H1 (cell line): ENCODE data around the gene CHCHD3. TPM values are rescaled to one million over a fixed set of nuclear protein-coding genes. Genes with fewer than 3 reads are reported as not detected.

Experiments
- CTCF ChIA-PET: fragments of 300-600 bp; sonication (Branson Sonifier 250); formaldehyde crosslinking; loops from one replicate; lab custom pipeline; 2021; ENCODE audit not compliant: partially characterized antibody; lab: Charles Lee
- POLR2A ChIA-PET: fragments of 300-600 bp; sonication (Branson Sonifier 250); formaldehyde crosslinking; loops from one replicate; lab custom pipeline; 2021; ENCODE audit warnings: inconsistent platforms; ENCODE audit not compliant: partially characterized antibody; lab: Charles Lee
- DNase-seq, 2 experiments: peaks; one replicate each; pipeline versions ENCODE4 v3.0.0 to v3.0.0-alpha.2; 2010 to 2022; ENCODE audit warnings: low spot score in 2 of 2, low read depth in 1 of 2, mixed read lengths in 1 of 2
- FAIRE-seq: peaks from 2 replicates; lab custom pipeline; 2011; peaks lifted over from hg19 to GRCh38; lab: Jason Lieb, UNC
- H2AFZ ChIP-seq: 2 replicates; pipeline ENCODE4 v1.8.1; 2012; ENCODE audit warnings: low read length, inconsistent platforms
- H2AK5ac ChIP-seq: 2 replicates; pipeline ENCODE4 v1.6.1; 2013; ENCODE audit warnings: low read depth, low read length
- H2BK120ac ChIP-seq: replicated peaks from 2 replicates; pipeline ENCODE3; 2013; ENCODE audit warnings: low read depth, low read length, inconsistent platforms
- H2BK12ac ChIP-seq: 2 replicates; pipeline ENCODE4 v1.6.1; 2013; ENCODE audit warnings: low read depth, low read length
- H2BK15ac ChIP-seq: 2 replicates; pipeline ENCODE4 v1.6.1; 2013; ENCODE audit warnings: low read length
- H2BK20ac ChIP-seq: 2 replicates; pipeline ENCODE4 v1.6.1; 2013; ENCODE audit warnings: low read length
- H2BK5ac ChIP-seq: 2 replicates; pipeline ENCODE4 v1.6.1; 2013; ENCODE audit warnings: low read depth, low read length
- H3K14ac ChIP-seq: 2 replicates; pipeline ENCODE4 v1.6.1; 2013; ENCODE audit warnings: inconsistent platforms; ENCODE audit not compliant: insufficient read length
- H3K18ac ChIP-seq: 2 replicates; pipeline ENCODE4 v1.6.1; 2013; ENCODE audit warnings: low read length; ENCODE audit errors: extremely low read depth
- H3K23ac ChIP-seq: 2 replicates; pipeline ENCODE4 v1.6.1; 2013; ENCODE audit warnings: inconsistent platforms; ENCODE audit not compliant: insufficient read length
- H3K23me2 ChIP-seq: 2 replicates; pipeline ENCODE4 v1.6.1; 2013; ENCODE audit warnings: low read depth, low read length
- H3K27ac ChIP-seq: 2 replicates; pipeline ENCODE4 v1.6.1; 2011; ENCODE audit warnings: low read depth, low read length, inconsistent platforms
- H3K27me3 ChIP-seq, 4 experiments: replicated peaks in 1 of 4; 1 replicate in 1 of 4; 2 replicates in 3 of 4; pipeline versions ENCODE4 v1.6.1 to v1.8.1; 2011 to 2013; ENCODE audit warnings: low read length in 3 of 4, mild to moderate bottlenecking in 3 of 4, inconsistent platforms in 2 of 4, mixed read lengths in 2 of 4, moderate library complexity in 1 of 4; ENCODE audit not compliant: control insufficient read depth in 3 of 4, insufficient read depth in 3 of 4; ENCODE audit errors: extremely low read depth in 1 of 4
- H3K36me3 ChIP-seq, 4 experiments: 2 replicates each; pipeline versions ENCODE4 v1.6.1 to v1.8.1; 2011 to 2013; ENCODE audit warnings: mild to moderate bottlenecking in 4 of 4, low read length in 3 of 4, moderate library complexity in 2 of 4, control low read depth in 1 of 4, inconsistent platforms in 1 of 4; ENCODE audit not compliant: insufficient read depth in 4 of 4, control insufficient read depth in 2 of 4
- H3K4ac ChIP-seq: replicated peaks from 2 replicates; pipeline ENCODE3; 2013; ENCODE audit warnings: low read length, low read depth, mixed read lengths, inconsistent platforms; ENCODE audit not compliant: insufficient read length
- H3K4me1 ChIP-seq, 4 experiments: replicated peaks in 1 of 4; 1 replicate in 1 of 4; 2 replicates in 3 of 4; pipeline versions ENCODE4 v1.6.1 to v1.8.1; 2011 to 2013; ENCODE audit warnings: low read length in 3 of 4, inconsistent platforms in 2 of 4, mixed read lengths in 1 of 4; ENCODE audit not compliant: insufficient read depth in 4 of 4, control insufficient read depth in 3 of 4
- H3K4me2 ChIP-seq, 2 experiments: 2 replicates each; pipeline versions ENCODE4 v1.6.1 to v1.8.1; 2011 to 2013; ENCODE audit warnings: low read depth in 2 of 2, low read length in 2 of 2, control low read depth in 1 of 2, inconsistent platforms in 1 of 2, mild to moderate bottlenecking in 1 of 2; ENCODE audit not compliant: insufficient read depth in 1 of 2
- H3K4me3 ChIP-seq, 4 experiments: fragments of 200-600, 300-600 bp in 1 of 4; sonication (generic), shearing (Covaris generic), sonication (Bioruptor Twin) in 1 of 4; 2 replicates each; pipeline versions ENCODE4 v1.5.1 to v1.8.1; 2011 to 2016; ENCODE audit warnings: low read length in 4 of 4, low read depth in 3 of 4, control low read depth in 2 of 4, inconsistent platforms in 2 of 4, mild to moderate bottlenecking in 2 of 4, mixed read lengths in 1 of 4, moderate library complexity in 1 of 4; ENCODE audit not compliant: insufficient read depth in 2 of 4; ENCODE audit errors: extremely low read depth in 1 of 4
- H3K56ac ChIP-seq: replicated peaks from 2 replicates; pipeline ENCODE3; 2013; ENCODE audit warnings: low read depth, mild to moderate bottlenecking, mixed read lengths, low read length, inconsistent platforms; ENCODE audit not compliant: insufficient read length
- H3K79me1 ChIP-seq: 2 replicates; pipeline ENCODE4 v1.6.1; 2013; ENCODE audit warnings: low read depth, low read length, control low read depth
- H3K79me2 ChIP-seq, 2 experiments: 2 replicates each; pipeline versions ENCODE4 v1.6.1 to v1.8.1; 2012 to 2013; ENCODE audit warnings: low read length in 2 of 2, mild to moderate bottlenecking in 2 of 2, inconsistent platforms in 1 of 2; ENCODE audit not compliant: insufficient read depth in 2 of 2, control insufficient read depth in 1 of 2
- H3K9ac ChIP-seq, 4 experiments: replicated peaks in 1 of 4; 1 replicate in 1 of 4; 2 replicates in 3 of 4; pipeline versions ENCODE4 v1.6.1 to v1.8.1; 2011 to 2013; ENCODE audit warnings: low read depth in 3 of 4, low read length in 3 of 4, control low read depth in 2 of 4, mild to moderate bottlenecking in 2 of 4, moderate library complexity in 2 of 4, inconsistent platforms in 1 of 4; ENCODE audit errors: extremely low read depth in 1 of 4
- H3K9me3 ChIP-seq, 2 experiments: 2 replicates each; pipeline versions ENCODE4 v1.6.1 to v1.8.1; 2012 to 2013; ENCODE audit warnings: mild to moderate bottlenecking in 2 of 2, moderate library complexity in 2 of 2, control low read depth in 1 of 2, inconsistent platforms in 1 of 2, low read depth in 1 of 2, low read length in 1 of 2, mixed read lengths in 1 of 2; ENCODE audit not compliant: insufficient read depth in 2 of 2
- H4K20me1 ChIP-seq, 2 experiments: replicated peaks in 1 of 2; 2 replicates each; pipeline versions ENCODE3 to v1.8.1; 2011 to 2013; ENCODE audit warnings: inconsistent platforms in 2 of 2, low read length in 2 of 2, mild to moderate bottlenecking in 1 of 2; ENCODE audit not compliant: insufficient read depth in 2 of 2, control insufficient read depth in 1 of 2
- H4K5ac ChIP-seq: 2 replicates; pipeline ENCODE4 v1.6.1; 2013; ENCODE audit warnings: low read length, low read depth, mixed read lengths, inconsistent platforms; ENCODE audit not compliant: insufficient read length
- H4K8ac ChIP-seq: 2 replicates; pipeline ENCODE4 v1.8.0; 2013; ENCODE audit warnings: mild to moderate bottlenecking, moderate library complexity, low read length, inconsistent platforms; ENCODE audit not compliant: insufficient read depth; ENCODE audit errors: extremely low read depth
- H4K91ac ChIP-seq: replicated peaks from 2 replicates; pipeline ENCODE3; 2013; ENCODE audit warnings: low read length, mixed read lengths, inconsistent platforms; ENCODE audit not compliant: insufficient read length
- CHD2 ChIP-seq: IDR thresholded peaks from 2 replicates; pipeline ENCODE4 v1.6.1; 2012; ENCODE audit warnings: low read length, improper control_type of control experiment
- EP300 ChIP-seq, 2 experiments: IDR thresholded peaks; 1 replicate in 1 of 2; 2 replicates in 1 of 2; pipeline ENCODE4 v1.6.1; 2011 to 2012; ENCODE audit warnings: low read depth in 2 of 2, low read length in 2 of 2, mild to moderate bottlenecking in 2 of 2, borderline replicate concordance in 1 of 2, inconsistent platforms in 1 of 2, moderate library complexity in 1 of 2
- FOSL1 ChIP-seq: IDR thresholded peaks from 2 replicates; pipeline ENCODE4 v1.6.1; 2011; ENCODE audit warnings: mild to moderate bottlenecking, low read depth, low read length, moderate library complexity; ENCODE audit not compliant: insufficient read depth
- GTF2F1 ChIP-seq: IDR thresholded peaks from 2 replicates; pipeline ENCODE4 v1.6.1; 2012; ENCODE audit warnings: low read depth, low read length, improper control_type of control experiment, borderline replicate concordance
- HDAC6 ChIP-seq: IDR thresholded peaks from one replicate; pipeline ENCODE4 v1.7.1; 2012; ENCODE audit warnings: low read depth, mild to moderate bottlenecking, inconsistent platforms, low read length, moderate library complexity
- RAD21 ChIP-seq, 2 experiments: IDR thresholded peaks in 1 of 2; conservative IDR thresholded peaks in 1 of 2; 2 replicates each; pipeline ENCODE4 v1.6.1; 2011; ENCODE audit warnings: low read depth in 2 of 2, low read length in 2 of 2, improper control_type of control experiment in 1 of 2, inconsistent platforms in 1 of 2, mild to moderate bottlenecking in 1 of 2, moderate library complexity in 1 of 2
- RXRA ChIP-seq: IDR thresholded peaks from 2 replicates; pipeline ENCODE4 v1.6.1; 2011; ENCODE audit warnings: low read depth, mild to moderate bottlenecking, low read length, moderate library complexity; ENCODE audit not compliant: insufficient read depth
- SIRT6 ChIP-seq: IDR thresholded peaks from one replicate; pipeline ENCODE4 v1.7.1; 2012; ENCODE audit warnings: low read length, inconsistent platforms
- SP4 ChIP-seq: IDR thresholded peaks from 2 replicates; pipeline ENCODE4 v1.6.1; 2012; ENCODE audit warnings: low read length, inconsistent platforms
- WGBS, 2 experiments: shearing (Covaris generic) in 1 of 2; methylation state at CpG; one replicate each; pipeline versions ENCODE4 v1.1.6 to v1.1.7; 2013 to 2015; ENCODE audit warnings: low lambda C conversion rate in 2 of 2, mixed read lengths in 2 of 2, inconsistent platforms in 1 of 2, low coverage in 1 of 2, missing lambda C conversion rate in 1 of 2; ENCODE audit not compliant: insufficient replicate concordance in 2 of 2, insufficient coverage in 1 of 2, insufficient read length in 1 of 2; ENCODE audit errors: extremely low coverage in 1 of 2, missing lambda C conversion rate in 1 of 2; 5-methylcytosine and 5-hydroxymethylcytosine counted together
- polyA plus RNA-seq, 7 experiments: library from polyadenylated mRNA; depleted of rRNA in 3 of 7; stranded (reverse) in 5 of 7; unstranded in 2 of 7; fragments of >200 nt in 5 of 7; fragments of 200-250 nt in 2 of 7; gene quantifications; 1 replicate in 5 of 7; 2 replicates in 1 of 7; 4 replicates in 1 of 7; pipeline versions ENCODE4 v1.2.1 to v1.2.3, GENCODE V29; 2011 to 2013; ENCODE audit warnings: missing spikeins in 2 of 7, mixed read lengths in 2 of 7
- total RNA-seq: library from RNA; stranded (reverse); fragmentation: NEBNext Ultra II Directional; extraction: Animal tissue kit (Norgen Biotek cat#: 25700); gene quantifications from 2 replicates; pipeline ENCODE4 v1.2.1, GENCODE V29; 2021

The CHCHD3 gene
- total and polyA plus RNA-seq, 2 of the 8 experiments (the other 6 are each of a cell fraction or from before 2014, with no cell fraction given): 42.9 to 137 TPM

DNA sequence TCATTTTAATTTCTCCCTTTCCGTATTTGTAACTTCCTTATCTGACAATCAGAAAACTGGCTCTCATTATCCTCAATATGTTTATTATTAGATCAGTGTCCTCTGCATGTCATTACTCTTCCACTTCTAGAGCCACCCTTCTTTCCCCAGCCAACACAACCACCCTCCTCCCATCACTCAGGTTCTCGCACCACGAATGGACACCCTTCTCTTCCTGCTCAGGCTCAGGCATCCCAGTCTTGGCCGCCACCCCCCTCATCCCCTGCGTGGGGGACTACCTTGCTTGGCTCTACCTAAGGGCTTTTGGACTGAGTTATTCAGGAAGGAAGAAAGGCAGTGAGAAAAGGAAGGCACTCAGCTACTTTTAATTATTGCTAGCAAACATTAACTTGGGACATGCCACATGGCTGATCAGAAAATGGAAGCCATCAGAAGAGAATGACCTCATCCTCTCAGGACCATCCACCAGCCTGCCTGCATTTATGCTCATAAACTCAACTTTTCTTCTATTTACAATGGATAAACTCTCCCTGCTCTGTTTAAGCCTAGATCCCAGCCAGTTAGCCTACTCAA, 305.8 kb downstream of the CHCHD3 start:
- Histone ChIP-seq H2AFZ (no peak overlapping the region), H3K9me3 (no peaks in the 10 kb centered on the region), H3K27me3 (no peaks in the 10 kb centered on the region), H3K23ac (no peak overlapping the region), H3K36me3 (no peaks in the 10 kb centered on the region), H2BK15ac (no peak overlapping the region), H2AK5ac (no peak overlapping the region), H3K9ac (no peak overlapping the region), H4K20me1 (no peaks in the 10 kb centered on the region), H3K4me1 (peaks cover 0 to 3% (median 2%) of the 10 kb centered on the region in 4 experiments; a peak in 2 of 7 replicates), H3K18ac (no peak overlapping the region), H3K4me2 (no peak overlapping the region), H3K4me3 (no peak overlapping the region), H2BK12ac (no peak overlapping the region), H4K5ac (no peak overlapping the region), H3K79me2 (no peaks in the 10 kb centered on the region), H3K56ac (no peak overlapping the region), H3K27ac (no peak overlapping the region), H3K14ac (no peak overlapping the region), H3K4ac (no peak overlapping the region), H3K23me2 (no peaks in the 10 kb centered on the region), H4K8ac (no peak overlapping the region), H3K79me1 (no peaks in the 10 kb centered on the region), H4K91ac (no peak overlapping the region), H2BK5ac (no peak overlapping the region), H2BK20ac (no peak overlapping the region), H2BK120ac (no peak overlapping the region)
- FAIRE-seq: no peak
- 80% methylated on average over 5 of the region's 5 CpGs; no CpG with 5 or more reads in 1 of the 2 experiments for WGBS, 2 experiments
- DNase-seq: no peak
- TF ChIP-seq SP4 (no peak), HDAC6 (no peak), SIRT6 (no peak), RAD21 (IDR thresholded peaks at IDR 0.05 in 1 of 2, conservative IDR thresholded peaks at IDR 0.05 in 1 of 2; ENCODE audit: low read depth in 2 of 2, low read length in 2 of 2) (no peak), CHD2 (no peak), GTF2F1 (no peak), EP300 (IDR thresholded peaks at IDR 0.05; ENCODE audit: borderline replicate concordance in 1 of 2, low read depth in 2 of 2, low read length in 2 of 2) (no peak), FOSL1 (no peak), RXRA (no peak)
- ChIA-PET CTCF (interaction anchor here (1.0 kb wide), 1 partner anchor 431 kb away, joined by 3 read pairs; no protein-coding TSS in a partner anchor), POLR2A (no interaction called here)
